HCT116 (cell line): ENCODE data around the gene PLCD4. TPM values are rescaled to one million over a fixed set of nuclear protein-coding genes. Genes with fewer than 3 reads are reported as not detected.

Source experiments
- ATAC-seq: fragments of 200-7000 bp; cut with Tn5 transposase; 2 replicates; pipeline ENCODE4 v1.9.1; 2020; ENCODE audit warnings: mild to moderate bottlenecking, moderate library complexity
- BruUV-seq: library from RNA; stranded (reverse); fragments of 400-500 nt; replicated peaks from 2 replicates; lab custom pipeline; 2021; lab: Mats Ljungman, UMichigan
- CTCF ChIA-PET: fragments of 300-600 bp; sonication (Branson Sonifier 250); formaldehyde crosslinking; loops from one replicate; lab custom pipeline; 2021; ENCODE audit warnings: antibody characterized with exemption; lab: Charles Lee
- POLR2A ChIA-PET: fragments of 300-600, 350-600 bp; sonication (Branson Sonifier 250); formaldehyde crosslinking; loops from one replicate; lab custom pipeline; 2021; ENCODE audit warnings: antibody characterized with exemption; lab: Charles Lee
- RAD21 ChIA-PET, 2 experiments: fragments of 300-600 bp; sonication (Branson Sonifier 250); formaldehyde crosslinking; loops; one replicate each; lab custom pipeline; 2023; ENCODE audit warnings: low total read pairs in 2 of 2; ENCODE audit not compliant: uncharacterized antibody in 2 of 2, unreplicated experiment in 2 of 2, low non-redundant PET in 1 of 2; lab: Charles Lee
- DNase-seq: peaks from one replicate; pipeline ENCODE4 v3.0.0-alpha.2; 2010; ENCODE audit warnings: low read depth, low spot score
- H2AFZ ChIP-seq: fragments of 200-600 bp; shearing (Covaris generic), sonication (generic); 2 replicates; pipeline ENCODE4 v1.6.1; 2017; ENCODE audit warnings: low read depth, mixed run types, mixed read lengths, antibody characterized with exemption, low read length; ENCODE audit not compliant: poor library complexity, severe bottlenecking
- H3K27ac ChIP-seq: 2 replicates; pipeline ENCODE4 v1.5.1; 2012; ENCODE audit warnings: low read depth, low read length
- H3K27me3 ChIP-seq: fragments of 200-600 bp; sonication (generic); 2 replicates; pipeline ENCODE4 v1.6.1; 2016; ENCODE audit warnings: mixed run types, low read length, mixed read lengths; ENCODE audit not compliant: insufficient read depth
- H3K36me3 ChIP-seq, 2 experiments: fragments of 200-500 bp in 1 of 2; fragments of 200-600 bp in 1 of 2; sonication (Bioruptor generic) in 1 of 2; sonication (generic) in 1 of 2; 2 replicates each; pipeline versions ENCODE4 v1.5.1 to v1.6.1; 2014 to 2016; ENCODE audit warnings: low read length in 2 of 2, inconsistent platforms in 1 of 2, mixed read lengths in 1 of 2, mixed run types in 1 of 2; ENCODE audit not compliant: insufficient read depth in 2 of 2, control insufficient read depth in 1 of 2
- H3K4me1 ChIP-seq, 2 experiments: fragments of 200-600 bp in 1 of 2; sonication (generic) in 1 of 2; 2 replicates each; pipeline versions ENCODE4 v1.5.1 to v1.6.1; 2012 to 2017; ENCODE audit warnings: low read length in 2 of 2, inconsistent platforms in 1 of 2, mild to moderate bottlenecking in 1 of 2, mixed read lengths in 1 of 2, mixed run types in 1 of 2, moderate library complexity in 1 of 2; ENCODE audit not compliant: insufficient read depth in 2 of 2, control insufficient read depth in 1 of 2
- H3K4me2 ChIP-seq: fragments of 200-600 bp; sonication (generic); 2 replicates; pipeline ENCODE4 v1.6.1; 2017; ENCODE audit warnings: mixed run types, low read length, mixed read lengths
- H3K4me3 ChIP-seq, 2 experiments: fragments of 200-600 bp in 1 of 2; sonication (generic) in 1 of 2; replicated peaks in 1 of 2; 2 replicates each; pipeline ENCODE4 v1.5.1; 2011 to 2016; ENCODE audit warnings: low read length in 2 of 2, control low read depth in 1 of 2, low read depth in 1 of 2, mild to moderate bottlenecking in 1 of 2, mixed read lengths in 1 of 2, mixed run types in 1 of 2
- H3K79me2 ChIP-seq: fragments of 200-600 bp; sonication (generic); 2 replicates; pipeline ENCODE4 v1.6.1; 2017; ENCODE audit warnings: mild to moderate bottlenecking, mixed run types, low read length, moderate library complexity, mixed read lengths; ENCODE audit not compliant: insufficient read depth
- H3K9ac ChIP-seq: fragments of 200-600 bp; sonication (generic); 2 replicates; pipeline ENCODE4 v1.6.1; 2016; ENCODE audit warnings: low read length, mixed read lengths
- H3K9me2 ChIP-seq: fragments of 200-600 bp; sonication (generic), shearing (Covaris generic); 2 replicates; pipeline ENCODE4 v1.6.1; 2017; ENCODE audit warnings: mixed run types, mild to moderate bottlenecking, moderate library complexity; ENCODE audit not compliant: insufficient read depth
- H3K9me3 ChIP-seq, 2 experiments: fragments of 200-500 bp in 1 of 2; fragments of 200-600 bp in 1 of 2; sonication (Bioruptor generic) in 1 of 2; sonication (generic) in 1 of 2; 2 replicates each; pipeline ENCODE4 v1.6.1; 2014 to 2017; ENCODE audit warnings: low read length in 2 of 2, mixed read lengths in 2 of 2, inconsistent platforms in 1 of 2, low read depth in 1 of 2, mild to moderate bottlenecking in 1 of 2, mixed run types in 1 of 2, moderate library complexity in 1 of 2; ENCODE audit not compliant: control insufficient read depth in 1 of 2, insufficient read depth in 1 of 2
- H4K20me1 ChIP-seq: fragments of 200-600 bp; sonication (generic), shearing (Covaris generic); 2 replicates; pipeline ENCODE4 v1.6.1; 2017; ENCODE audit warnings: mixed run types, mild to moderate bottlenecking, moderate library complexity; ENCODE audit not compliant: insufficient read depth
- ATF3 ChIP-seq: IDR thresholded peaks from 2 replicates; pipeline ENCODE4 v1.6.1; 2012
- CEBPB ChIP-seq: IDR thresholded peaks from 2 replicates; pipeline ENCODE4 v1.6.1; 2012; ENCODE audit warnings: low read depth
- ELF1 ChIP-seq: IDR thresholded peaks from 2 replicates; pipeline ENCODE4 v1.6.1; 2012; ENCODE audit warnings: low read depth, borderline replicate concordance
- FOSL1 ChIP-seq: IDR thresholded peaks from 2 replicates; pipeline ENCODE4 v1.6.1; 2012; ENCODE audit warnings: low read depth
- JUND ChIP-seq: IDR thresholded peaks from 2 replicates; pipeline ENCODE4 v1.6.1; 2012
- POLR2A ChIP-seq: IDR thresholded peaks from 2 replicates; pipeline ENCODE4 v1.7.0; 2011; ENCODE audit warnings: borderline replicate concordance; ENCODE audit not compliant: insufficient read depth, insufficient read length; ENCODE audit errors: extremely low read depth
- POLR2AphosphoS5 ChIP-seq: IDR thresholded peaks from 2 replicates; pipeline ENCODE4 v1.6.1; 2011; ENCODE audit warnings: mild to moderate bottlenecking, low read depth, low read length, moderate library complexity
- RAD21 ChIP-seq: IDR thresholded peaks from 2 replicates; pipeline ENCODE4 v1.6.1; 2012; ENCODE audit warnings: low read depth, mild to moderate bottlenecking
- SIN3A ChIP-seq: IDR thresholded peaks from 2 replicates; pipeline ENCODE4 v1.6.1; 2012; ENCODE audit warnings: low read depth
- SP1 ChIP-seq: IDR thresholded peaks from 2 replicates; pipeline ENCODE4 v1.6.1; 2012; ENCODE audit warnings: low read depth
- TCF7L2 ChIP-seq: IDR thresholded peaks from 2 replicates; pipeline ENCODE4 v1.7.0; 2011; ENCODE audit warnings: borderline replicate concordance, inconsistent platforms; ENCODE audit not compliant: insufficient read depth, insufficient read length; ENCODE audit errors: extremely low read depth
- YY1 ChIP-seq: IDR thresholded peaks from 2 replicates; pipeline ENCODE4 v1.6.1; 2011; ENCODE audit warnings: low read length, low read depth, moderate library complexity, mild to moderate bottlenecking; ENCODE audit not compliant: insufficient replicate concordance; ENCODE audit errors: extremely low read depth
- ZNF274 ChIP-seq: fragments of 200-500 bp; sonication (Bioruptor generic); IDR thresholded peaks from 2 replicates; pipeline ENCODE4 v1.6.1; 2014; ENCODE audit warnings: mild to moderate bottlenecking, low read depth, low read length, inconsistent platforms
- intact Hi-C: fragments of 100-400 bp; cut with micrococcal nuclease; formaldehyde crosslinking; loops from 2 replicates; pipeline ENCODE4 v1.10.0; 2022
- total RNA-seq: library from RNA; stranded (reverse); gene quantifications from one replicate; pipeline ENCODE4 v1.2.1, GENCODE V29; 2021; ENCODE audit not compliant: unreplicated experiment
- TF ChIP-seq, protein P1 (sequence below), 3 experiments: fragments of 200-600 bp in 1 of 3; sonication (generic) in 1 of 3; IDR thresholded peaks in 2 of 3; conservative IDR thresholded peaks in 1 of 3; 2 replicates each; pipeline ENCODE4 v1.5.1; 2012 to 2017; ENCODE audit warnings: low read depth in 2 of 3, low read length in 2 of 3, antibody characterized with exemption in 1 of 3, borderline replicate concordance in 1 of 3, control low read depth in 1 of 3, mild to moderate bottlenecking in 1 of 3, mixed read lengths in 1 of 3, mixed run types in 1 of 3, moderate library complexity in 1 of 3; ENCODE audit not compliant: insufficient read depth in 1 of 3
- TF ChIP-seq, protein P2 (sequence below): IDR thresholded peaks from 2 replicates; pipeline ENCODE4 v1.6.1; 2012

The PLCD4 gene
- total RNA-seq, 1 experiment from 2014 or later = 0.64 TPM

DNA sequence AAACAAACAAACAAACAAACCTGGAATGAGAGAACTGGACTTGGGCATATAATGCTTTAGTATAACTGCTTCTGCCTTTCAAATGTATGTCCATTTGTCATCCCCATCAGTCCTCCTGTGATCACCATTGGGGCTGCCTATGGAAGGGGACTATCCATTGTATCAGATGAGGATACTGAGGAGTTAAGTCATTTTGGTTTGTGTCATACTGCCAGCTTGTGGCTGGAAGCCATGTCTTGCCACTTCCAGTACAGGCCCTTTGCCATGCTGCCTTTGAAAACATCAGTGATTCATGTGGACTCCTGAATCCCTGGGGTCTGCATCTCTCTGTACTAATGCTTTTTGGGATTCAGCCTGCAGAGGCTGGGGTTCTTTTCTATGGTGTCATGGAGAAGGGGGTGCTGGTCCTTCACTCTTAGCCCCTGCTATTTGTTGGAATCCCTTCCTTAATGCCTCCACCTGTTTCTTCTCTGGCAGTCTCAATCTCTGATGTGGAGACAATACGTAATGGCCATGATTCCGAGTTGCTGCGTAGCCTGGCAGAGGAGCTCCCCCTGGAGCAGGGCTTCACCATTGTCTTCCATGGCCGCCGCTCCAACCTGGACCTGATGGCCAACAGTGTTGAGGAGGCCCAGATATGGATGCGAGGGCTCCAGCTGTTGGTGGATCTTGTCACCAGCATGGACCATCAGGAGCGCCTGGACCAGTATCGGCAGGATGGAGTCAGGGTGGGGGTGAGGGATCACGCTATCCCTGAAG is 10.6 kb downstream of the PLCD4 start:
- TF ChIP-seq, protein P1, sequence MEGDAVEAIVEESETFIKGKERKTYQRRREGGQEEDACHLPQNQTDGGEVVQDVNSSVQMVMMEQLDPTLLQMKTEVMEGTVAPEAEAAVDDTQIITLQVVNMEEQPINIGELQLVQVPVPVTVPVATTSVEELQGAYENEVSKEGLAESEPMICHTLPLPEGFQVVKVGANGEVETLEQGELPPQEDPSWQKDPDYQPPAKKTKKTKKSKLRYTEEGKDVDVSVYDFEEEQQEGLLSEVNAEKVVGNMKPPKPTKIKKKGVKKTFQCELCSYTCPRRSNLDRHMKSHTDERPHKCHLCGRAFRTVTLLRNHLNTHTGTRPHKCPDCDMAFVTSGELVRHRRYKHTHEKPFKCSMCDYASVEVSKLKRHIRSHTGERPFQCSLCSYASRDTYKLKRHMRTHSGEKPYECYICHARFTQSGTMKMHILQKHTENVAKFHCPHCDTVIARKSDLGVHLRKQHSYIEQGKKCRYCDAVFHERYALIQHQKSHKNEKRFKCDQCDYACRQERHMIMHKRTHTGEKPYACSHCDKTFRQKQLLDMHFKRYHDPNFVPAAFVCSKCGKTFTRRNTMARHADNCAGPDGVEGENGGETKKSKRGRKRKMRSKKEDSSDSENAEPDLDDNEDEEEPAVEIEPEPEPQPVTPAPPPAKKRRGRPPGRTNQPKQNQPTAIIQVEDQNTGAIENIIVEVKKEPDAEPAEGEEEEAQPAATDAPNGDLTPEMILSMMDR (IDR thresholded peaks at IDR 0.05 in 2 of 3, conservative IDR thresholded peaks at IDR 0.05 in 1 of 3; ENCODE audit: borderline replicate concordance in 1 of 3, insufficient read depth in 1 of 3, low read depth in 2 of 3, low read length in 2 of 3) = peak in 2 of 3 experiments; percentile 7 to 18; a peak in 1 of 6 replicates
- TF ChIP-seq RAD21 (peak; percentile 52; the same call in 1 of the 2 replicates), CEBPB (no peak)
- intact Hi-C loops = no loop called here
- no peak overlapping the region for H3K4me3 ChIP-seq
- no peaks in the 10 kb centered on the region for H3K9me3 ChIP-seq
- ChIA-PET CTCF (no interaction called here), POLR2A (no interaction called here), RAD21 (no interaction called here)
- H3K9me2 ChIP-seq = no peaks in the 10 kb centered on the region
- H3K27me3 ChIP-seq = no peaks in the 10 kb centered on the region
- no peaks in the 10 kb centered on the region for H4K20me1 ChIP-seq
- peaks cover 0 to 4% of the 10 kb centered on the region in 2 experiments; a peak in 2 of 4 replicates for H3K4me1 ChIP-seq
- no peaks in the 10 kb centered on the region for H3K36me3 ChIP-seq
- H3K27ac ChIP-seq = no peak overlapping the region
- no peaks in the 10 kb centered on the region for H3K79me2 ChIP-seq
- DNase-seq (peak; percentile 7), ATAC-seq (peak; percentile 73)
- BruUV-seq = no TSS peak
- no peak overlapping the region for H3K4me2 ChIP-seq
- no peak overlapping the region for H3K9ac ChIP-seq
- H2AFZ ChIP-seq = no peak overlapping the region

GRCh38 chr2:218621007-218621406 is 13.3 kb downstream of the PLCD4 start:
- Histone ChIP-seq H3K4me2 (no peak overlapping the region), H3K4me3 (no peak overlapping the region), H2AFZ (no peak overlapping the region), H3K79me2 (no peaks in the 10 kb centered on the region), H3K9ac (no peak overlapping the region), H3K4me1 (peaks cover 0 to 4% of the 10 kb centered on the region in 2 experiments; a peak in 2 of 4 replicates), H3K36me3 (no peaks in the 10 kb centered on the region), H3K9me3 (no peaks in the 10 kb centered on the region), H3K27ac (no peak overlapping the region), H4K20me1 (no peaks in the 10 kb centered on the region), H3K27me3 (no peaks in the 10 kb centered on the region), H3K9me2 (no peaks in the 10 kb centered on the region)
- DNase-seq (no peak), ATAC-seq (no peak)
- ChIA-PET POLR2A (no interaction called here), CTCF (no interaction called here), RAD21 (no interaction called here)
- no TSS peak for BruUV-seq
- intact Hi-C loops = no loop called here
- no peak for TF ChIP-seq POLR2A
- no peak for TF ChIP-seq CEBPB
- no peak for TF ChIP-seq JUND
- TF ChIP-seq RAD21 = no peak
- TF ChIP-seq SP1 = no peak
- no peak for TF ChIP-seq TCF7L2
- no peak for TF ChIP-seq ZNF274
- no peak for TF ChIP-seq POLR2AphosphoS5
- no peak for TF ChIP-seq YY1
- TF ChIP-seq, protein P2, sequence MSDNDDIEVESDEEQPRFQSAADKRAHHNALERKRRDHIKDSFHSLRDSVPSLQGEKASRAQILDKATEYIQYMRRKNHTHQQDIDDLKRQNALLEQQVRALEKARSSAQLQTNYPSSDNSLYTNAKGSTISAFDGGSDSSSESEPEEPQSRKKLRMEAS = no peak
- no peak for TF ChIP-seq FOSL1
- no peak for TF ChIP-seq SIN3A
- TF ChIP-seq ELF1 = no peak
- TF ChIP-seq ATF3 = no peak
